Measurements from ENCODE around the gene HS3ST1.

DNA sequence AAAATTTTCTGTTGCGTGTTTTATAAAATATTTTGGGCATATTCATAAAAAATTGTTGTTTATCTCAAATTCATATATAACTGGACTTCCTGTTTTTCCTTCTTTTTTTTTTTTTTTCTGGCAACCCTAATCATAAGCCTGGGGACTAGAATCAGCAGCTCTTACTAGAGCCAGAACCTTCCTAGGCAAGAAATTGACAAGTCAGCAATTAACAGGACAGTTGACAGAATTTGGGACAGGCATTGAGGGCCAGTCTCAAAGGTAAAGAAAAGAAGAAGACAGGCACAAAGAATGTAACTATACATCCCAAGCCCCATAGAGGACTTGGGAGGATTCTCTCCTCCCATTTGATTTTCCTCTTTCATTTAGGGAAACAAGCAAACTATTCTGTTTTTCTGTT lies 35.0 kb upstream of the HS3ST1 start:
- TF ChIP-seq POLR2A (IDR thresholded peaks at IDR 0.05; ENCODE audit: low read length) (no peak), GATA1 (IDR thresholded peaks at IDR 0.05; ENCODE audit: low read depth, low read length) (no peak)
